ENCODE measurements around the gene TMEM132C. TPM values are rescaled to one million over a fixed set of nuclear protein-coding genes. Genes with fewer than 3 reads are reported as not detected.

TMEM132C gene
- total RNA-seq, 1 experiment from 2014 or later, result not detected

- TF ChIP-seq EZH2phosphoT487 (IDR thresholded peaks at IDR 0.05; ENCODE audit: borderline replicate concordance, low read length) (no peak), CTCF (conservative IDR thresholded peaks at IDR 0.05; ENCODE audit: low read depth, low read length) (no peak), EZH2 (IDR thresholded peaks at IDR 0.05; ENCODE audit: low read length, unreplicated experiment) (no peak)
- no peaks in the 10 kb centered on the region for H3K9me3 ChIP-seq (ENCODE audit: low read length)
- intact Hi-C loops (cut with micrococcal nuclease), result no loop called here
Observed at GRCh38 chr12:128381541-128381940, 114.6 kb downstream of the TMEM132C start.

GRCh38 chr12:128381946-128382345 is 115.0 kb downstream of the TMEM132C start:
- Histone ChIP-seq H3K9me3 (ENCODE audit: low read length) (no peaks in the 10 kb centered on the region), H3K4me3 (ENCODE audit: low read length) (no peak overlapping the region), H3K4me2 (ENCODE audit: low read length) (no peak overlapping the region), H3K4me1 (ENCODE audit: insufficient read depth, low read length) (no peaks in the 10 kb centered on the region), H3K9me2 (replicated peaks; ENCODE audit: low read length) (no peaks in the 10 kb centered on the region), H3F3A (ENCODE audit: low read length, unreplicated experiment) (no peaks in the 10 kb centered on the region), H3K9ac (ENCODE audit: low read length) (no peak overlapping the region), H3K36me3 (ENCODE audit: low read depth, low read length) (no peaks in the 10 kb centered on the region), H4K20me1 (ENCODE audit: low read length) (no peaks in the 10 kb centered on the region), H3K27me3 (ENCODE audit: low read length) (peaks cover 90% of the 10 kb centered on the region), H3K27ac (ENCODE audit: low read length) (no peak overlapping the region), H3K79me2 (ENCODE audit: low read length) (no peaks in the 10 kb centered on the region), H2AFZ (ENCODE audit: low read length) (no peak overlapping the region)
- ChIA-PET POLR2A (ENCODE audit: unreplicated experiment) (no interaction called here), CTCF (no interaction called here)
- no TSS peak for BruUV-seq (replicated peaks)
- ATAC-seq (no peak), DNase-seq (no peak)
- intact Hi-C loops (cut with micrococcal nuclease), result no loop called here
- TF ChIP-seq CTCF (conservative IDR thresholded peaks at IDR 0.05; ENCODE audit: low read depth, low read length) (no peak), EZH2phosphoT487 (IDR thresholded peaks at IDR 0.05; ENCODE audit: borderline replicate concordance, low read length) (no peak), EZH2 (IDR thresholded peaks at IDR 0.05; ENCODE audit: low read length, unreplicated experiment) (no peak)

More at GRCh38 chr12:128381541-128381940, 114.6 kb downstream of the TMEM132C start:
- Histone ChIP-seq H3K27ac (ENCODE audit: low read length) (no peak overlapping the region), H2AFZ (ENCODE audit: low read length) (no peak overlapping the region), H3K9me2 (replicated peaks; ENCODE audit: low read length) (no peaks in the 10 kb centered on the region), H3K36me3 (ENCODE audit: low read depth, low read length) (no peaks in the 10 kb centered on the region), H3K4me2 (ENCODE audit: low read length) (no peak overlapping the region), H3K27me3 (ENCODE audit: low read length) (peaks cover 87% of the 10 kb centered on the region), H3K4me1 (ENCODE audit: insufficient read depth, low read length) (no peaks in the 10 kb centered on the region), H3F3A (ENCODE audit: low read length, unreplicated experiment) (no peaks in the 10 kb centered on the region), H3K79me2 (ENCODE audit: low read length) (no peaks in the 10 kb centered on the region), H4K20me1 (ENCODE audit: low read length) (no peaks in the 10 kb centered on the region), H3K9ac (ENCODE audit: low read length) (no peak overlapping the region), H3K4me3 (ENCODE audit: low read length) (no peak overlapping the region)
- POLR2A ChIA-PET (ENCODE audit: unreplicated experiment), result no interaction called here
- ATAC-seq (no peak), DNase-seq (no peak)
- CTCF ChIA-PET, result no interaction called here
- no TSS peak for BruUV-seq (replicated peaks)

GRCh38 chr12:128382946-128383345 is 116.0 kb downstream of the TMEM132C start:
- ATAC-seq, result no peak
- POLR2A ChIA-PET (ENCODE audit: unreplicated experiment), result no interaction called here

More at GRCh38 chr12:128382946-128383345, 116.0 kb downstream of the TMEM132C start:
- Histone ChIP-seq H3K9me3 (ENCODE audit: low read length) (no peaks in the 10 kb centered on the region), H3K27me3 (ENCODE audit: low read length) (peaks cover 85% of the 10 kb centered on the region), H3K9ac (ENCODE audit: low read length) (no peak overlapping the region), H3K9me2 (replicated peaks; ENCODE audit: low read length) (no peaks in the 10 kb centered on the region), H2AFZ (ENCODE audit: low read length) (no peak overlapping the region), H3K27ac (ENCODE audit: low read length) (no peak overlapping the region), H3K36me3 (ENCODE audit: low read depth, low read length) (no peaks in the 10 kb centered on the region), H3K4me2 (ENCODE audit: low read length) (no peak overlapping the region), H4K20me1 (ENCODE audit: low read length) (no peaks in the 10 kb centered on the region), H3K79me2 (ENCODE audit: low read length) (no peaks in the 10 kb centered on the region), H3K4me1 (ENCODE audit: insufficient read depth, low read length) (no peaks in the 10 kb centered on the region), H3F3A (ENCODE audit: low read length, unreplicated experiment) (no peaks in the 10 kb centered on the region), H3K4me3 (ENCODE audit: low read length) (no peak overlapping the region)
- no peak for DNase-seq
- CTCF ChIA-PET, result no interaction called here
- TF ChIP-seq EZH2 (IDR thresholded peaks at IDR 0.05; ENCODE audit: low read length, unreplicated experiment) (no peak), CTCF (conservative IDR thresholded peaks at IDR 0.05; ENCODE audit: low read depth, low read length) (no peak), EZH2phosphoT487 (IDR thresholded peaks at IDR 0.05; ENCODE audit: borderline replicate concordance, low read length) (no peak)
- intact Hi-C loops (cut with micrococcal nuclease), result no loop called here
- BruUV-seq (replicated peaks), result no TSS peak
